GM12874 (cell line): ENCODE results near the gene IRS1.

ENCODE experiments used
- TF ChIP-seq, protein P1 (sequence below): IDR thresholded peaks from 2 replicates; pipeline ENCODE4 v1.5.1; 2011; ENCODE audit warnings: low read depth, mild to moderate bottlenecking, control low read depth, low read length, moderate library complexity; ENCODE audit not compliant: insufficient read depth

Gene IRS1

DNA sequence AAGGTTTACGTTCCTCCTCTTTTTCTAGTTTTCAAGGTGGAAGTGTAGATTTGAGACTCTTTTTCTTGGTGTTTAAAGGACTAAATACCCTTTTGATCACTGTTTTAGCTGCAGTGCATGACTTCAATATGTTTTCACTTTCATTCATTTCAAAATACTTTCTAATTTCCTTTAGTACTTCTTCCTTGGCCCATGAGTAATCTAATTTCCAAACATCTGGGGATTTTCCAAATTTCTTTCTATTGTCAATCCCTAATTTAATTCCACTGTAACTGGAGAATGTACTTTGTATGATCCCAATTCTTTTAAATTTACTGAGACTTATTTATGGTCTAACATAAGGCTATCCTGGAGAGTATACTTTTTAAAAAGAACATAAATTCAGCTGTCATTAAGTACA lies 32.4 kb upstream of the IRS1 start:
- TF ChIP-seq, protein P1, sequence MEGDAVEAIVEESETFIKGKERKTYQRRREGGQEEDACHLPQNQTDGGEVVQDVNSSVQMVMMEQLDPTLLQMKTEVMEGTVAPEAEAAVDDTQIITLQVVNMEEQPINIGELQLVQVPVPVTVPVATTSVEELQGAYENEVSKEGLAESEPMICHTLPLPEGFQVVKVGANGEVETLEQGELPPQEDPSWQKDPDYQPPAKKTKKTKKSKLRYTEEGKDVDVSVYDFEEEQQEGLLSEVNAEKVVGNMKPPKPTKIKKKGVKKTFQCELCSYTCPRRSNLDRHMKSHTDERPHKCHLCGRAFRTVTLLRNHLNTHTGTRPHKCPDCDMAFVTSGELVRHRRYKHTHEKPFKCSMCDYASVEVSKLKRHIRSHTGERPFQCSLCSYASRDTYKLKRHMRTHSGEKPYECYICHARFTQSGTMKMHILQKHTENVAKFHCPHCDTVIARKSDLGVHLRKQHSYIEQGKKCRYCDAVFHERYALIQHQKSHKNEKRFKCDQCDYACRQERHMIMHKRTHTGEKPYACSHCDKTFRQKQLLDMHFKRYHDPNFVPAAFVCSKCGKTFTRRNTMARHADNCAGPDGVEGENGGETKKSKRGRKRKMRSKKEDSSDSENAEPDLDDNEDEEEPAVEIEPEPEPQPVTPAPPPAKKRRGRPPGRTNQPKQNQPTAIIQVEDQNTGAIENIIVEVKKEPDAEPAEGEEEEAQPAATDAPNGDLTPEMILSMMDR, result no peak

DNA sequence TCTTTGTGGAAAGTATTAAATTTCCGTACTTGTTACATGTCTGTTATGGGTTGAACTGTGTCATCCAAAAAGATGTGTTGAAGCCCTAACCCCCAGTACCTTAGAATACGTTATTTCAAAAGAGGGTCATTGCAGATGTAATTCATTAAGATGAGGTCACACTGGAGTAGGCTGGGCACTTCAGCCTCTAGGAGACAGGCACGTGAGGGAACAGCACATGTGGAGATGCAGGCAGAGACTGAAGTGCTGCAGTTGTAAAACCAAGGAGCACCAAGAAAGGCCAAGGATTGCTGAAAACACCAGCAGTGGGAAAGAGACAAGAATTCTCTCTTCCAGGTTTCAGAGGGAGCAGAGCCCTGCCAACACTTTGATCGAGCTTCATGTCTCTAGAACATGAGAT lies 31.6 kb upstream of the IRS1 start:
- TF ChIP-seq, protein P1, result no peak

DNA sequence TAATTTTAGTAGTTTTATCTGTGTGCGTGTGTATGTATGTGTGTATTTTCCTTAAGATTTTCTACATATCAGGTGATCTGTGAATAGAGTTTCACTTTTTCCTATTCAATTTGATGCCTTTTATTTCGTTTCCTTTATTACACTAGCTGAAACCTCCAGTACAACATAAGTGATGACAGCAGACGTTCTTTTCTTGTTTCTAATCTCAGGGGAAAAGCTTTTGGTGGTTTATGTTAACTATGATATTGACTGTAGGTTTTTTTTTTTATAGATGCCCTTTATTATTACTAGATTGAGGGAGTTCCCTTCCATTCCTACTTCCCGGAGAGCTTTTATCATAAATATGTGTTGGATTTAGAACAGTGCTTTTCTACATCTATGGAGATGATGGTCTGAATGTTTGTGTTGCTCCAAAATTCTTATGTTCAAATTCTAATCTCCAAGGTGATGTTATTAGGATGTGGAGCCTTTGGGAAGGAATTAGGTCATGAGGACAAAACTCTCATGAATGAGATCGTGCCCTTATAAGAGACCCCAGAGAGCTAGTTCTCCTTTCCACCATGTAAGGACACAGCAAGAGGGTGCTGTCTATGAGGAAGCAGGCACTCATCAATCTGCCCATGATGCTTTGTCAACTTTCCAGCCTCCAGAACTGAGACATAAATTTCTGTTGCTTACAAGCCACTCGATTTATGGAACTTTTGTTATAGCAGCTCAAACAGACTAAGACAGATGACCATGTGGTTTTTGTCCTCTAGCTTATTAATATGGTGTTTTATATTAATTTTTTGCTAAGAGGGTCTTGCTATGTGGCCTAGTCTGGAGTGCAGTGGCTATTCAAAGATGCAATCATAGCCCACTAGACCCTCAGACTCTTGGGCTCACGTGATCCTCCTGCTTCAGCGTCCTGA lies 30.4 kb upstream of the IRS1 start:
- TF ChIP-seq, protein P1, result no peak

DNA sequence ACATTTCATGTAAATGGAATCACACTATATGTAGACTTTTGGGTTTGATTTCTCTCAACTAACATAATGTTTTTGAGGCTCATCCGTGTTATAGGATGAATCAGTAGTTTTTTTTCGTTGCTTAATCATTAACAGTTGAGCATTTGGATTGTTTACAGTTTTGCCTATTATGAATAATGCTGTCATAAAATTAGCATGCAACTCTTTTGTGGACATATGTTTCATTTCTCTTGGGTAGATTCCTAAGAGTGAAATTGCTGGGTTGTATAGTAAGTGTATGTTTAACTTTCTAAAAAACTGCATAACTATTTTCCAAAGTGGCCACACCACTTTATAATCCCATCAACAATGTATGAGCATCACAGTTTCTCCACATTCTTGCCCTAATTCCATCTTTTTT lies 28.6 kb upstream of the IRS1 start:
- TF ChIP-seq, protein P1, result no peak

DNA sequence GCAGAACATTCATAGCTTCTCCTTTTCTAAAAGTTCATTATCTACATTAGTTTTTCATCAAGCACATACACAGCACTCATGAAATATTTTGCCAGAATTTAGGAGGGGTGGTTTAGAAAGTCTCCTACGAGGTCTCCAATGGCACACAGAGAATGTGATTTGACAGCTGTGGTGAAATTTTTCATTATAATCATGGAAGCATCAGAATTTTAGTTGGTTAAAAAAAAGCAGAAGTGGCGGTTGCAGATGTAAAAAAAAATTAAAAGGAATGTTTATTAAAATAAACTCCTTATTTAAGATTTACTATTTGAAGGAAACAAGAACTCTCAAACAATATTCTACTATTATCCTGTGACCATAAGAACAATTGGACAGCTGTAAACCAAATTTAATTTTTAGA lies 25.4 kb upstream of the IRS1 start:
- TF ChIP-seq, protein P1, result no peak

DNA sequence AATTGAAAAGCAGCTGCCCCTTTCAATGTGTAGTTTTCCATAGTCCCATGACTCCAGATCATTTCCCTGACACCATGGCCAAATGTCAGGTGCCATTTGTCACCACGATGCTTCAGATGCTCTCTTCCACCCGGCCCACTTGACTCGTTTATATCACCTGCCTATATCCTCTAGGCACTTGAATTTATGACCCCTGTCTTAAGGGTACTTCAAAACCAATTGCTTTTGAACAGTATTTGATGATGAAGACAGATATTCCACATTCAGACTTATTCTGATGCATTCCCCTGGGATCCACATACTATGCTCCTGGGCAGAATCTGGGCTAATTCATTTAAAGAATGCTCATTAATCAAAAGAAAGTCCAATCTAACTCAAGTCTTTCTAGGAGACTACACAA lies 19.3 kb upstream of the IRS1 start:
- TF ChIP-seq, protein P1, result no peak

DNA sequence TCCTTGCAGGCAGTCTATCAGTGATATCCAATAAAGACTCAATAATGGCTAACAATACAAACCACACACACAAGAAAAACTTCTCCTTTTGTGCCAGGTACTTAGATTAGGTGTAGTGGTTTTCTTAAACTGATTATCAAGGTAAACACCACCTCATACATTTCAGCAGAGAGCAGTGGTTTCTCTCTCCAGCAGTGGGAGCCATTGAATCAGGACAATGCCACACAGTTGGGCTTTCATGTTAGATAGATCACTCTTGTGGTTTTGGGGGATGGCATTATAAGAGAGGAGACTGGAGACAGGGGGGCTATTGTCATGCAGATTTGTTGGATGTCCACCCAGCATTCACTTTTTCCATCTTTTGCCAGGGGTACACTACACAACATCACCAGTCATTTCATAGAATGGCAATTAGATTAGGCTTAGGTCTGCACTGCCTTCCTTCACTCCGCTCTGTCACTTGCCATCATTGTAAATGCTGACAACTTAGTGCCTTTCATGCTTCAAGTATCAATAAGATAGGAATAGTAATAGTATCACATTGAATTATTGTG lies 13.6 kb upstream of the IRS1 start:
- TF ChIP-seq, protein P1, result peak; percentile 60
